SKM-1 treated with dmso at 0.1 percent for 144 hours (cell line): ENCODE results near the gene C1orf56.

Experiments used
- DNase-seq: peaks from one replicate; lab custom pipeline; 2025; ENCODE audit not compliant: unreplicated experiment; lab: John Stamatoyannopoulos, UW

C1orf56 gene

DNA sequence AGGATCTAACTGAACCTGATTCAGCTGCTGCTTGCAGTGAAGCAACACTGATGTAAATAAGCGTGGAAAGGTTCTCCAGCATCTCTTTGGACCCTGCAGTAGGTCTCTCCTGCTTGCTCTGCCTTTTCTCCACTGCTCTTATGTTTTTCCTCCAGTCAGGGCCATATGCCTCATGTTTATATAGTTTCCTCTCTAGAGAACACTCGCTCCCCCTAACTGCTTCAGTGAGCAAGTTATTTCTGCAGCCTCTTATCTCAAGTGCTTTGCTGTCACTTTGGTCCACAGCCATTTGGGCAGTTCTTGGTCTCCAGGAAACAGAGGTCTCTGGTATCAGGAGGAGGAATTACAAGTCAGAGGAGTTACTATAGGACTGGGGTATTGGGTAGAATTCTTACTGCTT, 34.0 kb upstream of the C1orf56 start:
- no peak for DNase-seq

DNA sequence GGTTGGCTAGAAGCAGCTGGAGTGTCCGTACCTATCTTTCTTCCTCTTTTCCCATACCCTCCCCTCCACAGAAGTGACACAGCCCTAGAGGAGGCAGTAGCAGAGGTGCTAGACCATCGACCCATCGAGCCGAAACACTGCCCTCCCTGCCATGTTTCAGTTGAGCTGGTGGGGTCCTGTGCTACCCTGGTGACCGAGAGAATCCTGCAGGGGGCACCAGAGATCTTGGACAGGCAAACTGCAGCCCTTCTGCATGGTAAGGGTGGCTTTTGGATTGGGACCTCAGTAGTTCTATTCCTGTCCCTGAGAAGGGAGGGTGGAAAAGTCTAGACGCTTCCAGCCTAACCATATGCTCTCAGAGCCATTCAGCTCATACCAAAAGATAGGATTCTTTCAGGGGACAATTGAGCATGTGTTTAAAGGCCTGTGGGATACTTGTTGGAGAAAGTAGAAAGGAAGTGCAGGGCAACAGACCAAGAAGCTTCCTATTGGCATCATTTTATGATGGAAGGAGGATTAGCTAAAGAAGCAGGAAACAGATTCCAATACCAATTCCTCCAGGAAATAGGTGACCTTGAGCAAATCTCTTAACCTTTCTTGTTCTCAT, 22.9 kb upstream of the C1orf56 start:
- DNase-seq, result peak; percentile 84

- DNase-seq, result no peak
These were observed 21.1 kb upstream of the C1orf56 start for GRCh38 chr1:151026460-151026859.

DNA sequence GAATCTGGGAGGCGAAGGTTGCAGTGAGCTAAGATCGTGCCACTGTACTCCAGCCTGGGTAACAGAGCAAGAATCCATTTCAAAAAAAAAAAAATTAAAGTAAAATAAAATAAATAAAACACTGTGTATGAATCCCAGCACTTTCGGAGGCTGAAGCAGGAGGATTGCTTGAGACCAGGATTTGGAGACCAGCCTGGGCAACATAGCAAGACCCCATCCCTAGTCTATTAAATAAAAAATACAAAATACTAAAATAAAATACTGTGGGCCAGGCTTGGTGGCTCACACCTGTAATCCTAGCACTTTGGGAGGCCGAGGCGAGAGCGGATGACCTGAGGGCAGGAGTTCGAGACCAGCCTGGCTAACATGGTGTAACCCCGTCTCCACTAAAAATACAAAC, 15.4 kb upstream of the C1orf56 start:
- no peak for DNase-seq

- DNase-seq, result no peak
These were observed 12.4 kb upstream of the C1orf56 start for GRCh38 chr1:151035167-151035566.

DNA sequence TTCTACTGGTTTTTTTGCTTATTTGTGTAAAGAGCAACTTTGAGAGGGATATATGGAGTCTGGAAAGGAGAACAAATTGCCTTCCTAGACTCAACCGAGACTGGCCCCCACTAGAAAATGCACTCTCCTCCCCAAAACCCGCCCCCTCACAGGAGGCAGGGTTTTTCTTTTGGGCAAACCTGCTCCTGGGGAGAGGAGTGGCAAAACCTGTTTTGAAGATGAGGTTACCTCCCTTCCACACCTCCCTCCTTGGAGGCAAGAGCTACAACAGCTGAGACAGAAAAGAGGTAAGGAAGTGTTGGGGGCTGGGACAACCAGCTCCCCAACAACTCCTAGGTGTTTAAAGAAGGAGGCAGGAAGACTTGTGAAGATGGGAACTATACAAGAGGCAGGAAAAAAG, 11.2 kb upstream of the C1orf56 start, which contains the start of gene BNIPL:
Gene BNIPL (plus strand): TSS at position 231 of the 400 bp plus-strand sequence. CDS start 140 bp downstream, at position 371.
- no peak for DNase-seq

DNA sequence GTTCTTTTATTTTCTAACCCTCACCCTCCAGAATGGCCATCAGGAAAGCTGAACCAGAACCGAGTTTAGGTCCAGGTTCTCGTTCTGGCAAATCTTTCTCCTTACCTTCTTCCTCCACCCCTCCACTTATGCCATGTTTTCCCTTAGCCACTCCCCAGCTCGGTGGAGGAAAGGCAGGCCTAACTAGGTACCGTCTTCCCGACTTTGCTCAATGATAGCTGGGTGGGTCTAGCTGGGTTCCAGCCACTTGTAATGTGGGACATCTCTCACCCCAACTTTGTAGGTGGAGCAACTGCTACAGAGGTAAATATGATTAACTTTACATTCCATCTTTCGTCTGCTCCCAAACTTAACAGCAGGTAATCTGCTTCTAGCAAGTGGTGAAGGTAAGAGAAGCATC, 10.5 kb upstream of the C1orf56 start:
- DNase-seq, result no peak

DNA sequence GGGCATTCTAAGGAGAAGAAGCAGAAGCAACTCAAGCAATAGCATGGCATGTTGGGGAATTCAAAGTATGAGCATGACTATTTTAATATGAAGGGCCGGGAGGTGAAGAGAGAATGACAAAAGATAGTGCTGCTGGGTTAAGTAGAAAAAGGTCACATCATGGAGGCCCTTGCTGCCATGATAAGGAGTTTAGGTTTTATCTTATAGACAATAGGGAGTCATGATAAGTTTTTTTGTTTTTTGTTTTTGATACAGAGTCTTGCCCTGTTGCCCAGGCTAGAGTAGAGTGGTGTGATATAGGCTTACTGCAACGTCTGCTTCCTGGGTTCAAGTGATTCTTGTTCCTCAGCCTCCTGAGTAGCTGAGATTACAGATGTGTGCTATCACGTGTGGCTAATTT, 8.0 kb upstream of the C1orf56 start:
- DNase-seq, result no peak

DNA sequence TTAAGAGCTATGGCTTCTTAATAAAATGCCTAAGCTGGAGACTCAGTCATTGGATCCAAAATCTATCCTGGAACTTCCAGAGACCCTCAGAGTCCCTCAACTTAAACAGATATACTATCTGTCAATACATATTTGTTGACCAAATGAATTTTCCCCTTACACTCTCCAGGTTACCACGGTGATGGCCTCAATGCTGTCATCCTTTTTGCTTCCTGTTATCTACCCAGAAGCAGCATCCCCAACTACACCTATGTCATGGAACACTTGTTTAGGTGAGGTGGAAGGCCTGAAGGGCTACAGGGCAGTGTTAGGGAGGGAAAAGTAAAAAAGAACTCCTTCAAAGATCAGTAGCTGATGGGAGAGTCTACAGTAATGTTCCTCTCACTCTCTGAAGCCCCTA, 4.4 kb upstream of the C1orf56 start:
- no peak for DNase-seq

GRCh38 chr1:151047925-151048644, 534 bp downstream of the C1orf56 start:
- peak; percentile 86 for DNase-seq

DNA sequence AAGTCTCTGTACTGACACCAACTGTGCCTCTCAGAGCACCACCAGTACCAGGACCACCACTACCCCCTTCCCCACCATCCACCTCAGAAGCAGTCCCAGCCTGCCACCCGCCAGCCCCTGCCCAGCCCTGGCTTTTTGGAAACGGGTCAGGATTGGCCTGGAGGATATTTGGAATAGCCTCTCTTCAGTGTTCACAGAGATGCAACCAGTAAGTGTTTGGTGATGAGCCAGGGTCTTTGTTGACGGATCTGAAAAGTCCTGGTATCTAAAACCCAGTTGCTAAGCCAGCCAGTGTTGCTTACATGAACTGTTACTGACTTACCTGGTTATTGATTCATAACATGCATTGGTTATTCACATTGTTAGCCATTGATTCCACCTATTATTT, 1.1 kb downstream of the C1orf56 start:
- DNase-seq, result no peak

DNA sequence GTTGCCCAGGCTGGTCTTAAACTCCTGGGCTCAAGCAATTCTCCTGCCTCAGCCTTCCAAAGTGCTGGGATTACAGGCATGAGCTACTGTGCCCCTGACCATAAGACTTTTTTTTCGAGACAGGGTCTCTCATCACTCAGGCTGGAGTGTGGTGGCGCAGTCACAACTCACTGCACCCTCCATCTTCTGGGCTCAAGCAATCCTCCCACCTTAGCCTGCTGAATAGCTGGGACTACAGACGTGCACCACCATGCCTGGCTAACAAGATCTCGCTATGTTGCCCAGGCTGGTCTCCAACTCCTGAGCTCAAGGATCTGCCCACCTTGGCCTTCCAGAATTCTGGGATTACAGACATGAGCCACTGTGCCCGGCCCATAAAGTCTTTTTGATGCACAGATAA, 1.9 kb downstream of the C1orf56 start:
- DNase-seq, result no peak

GRCh38 chr1:151050051-151050688, 2.6 kb downstream of the C1orf56 start:
- DNase-seq, result no peak

DNA sequence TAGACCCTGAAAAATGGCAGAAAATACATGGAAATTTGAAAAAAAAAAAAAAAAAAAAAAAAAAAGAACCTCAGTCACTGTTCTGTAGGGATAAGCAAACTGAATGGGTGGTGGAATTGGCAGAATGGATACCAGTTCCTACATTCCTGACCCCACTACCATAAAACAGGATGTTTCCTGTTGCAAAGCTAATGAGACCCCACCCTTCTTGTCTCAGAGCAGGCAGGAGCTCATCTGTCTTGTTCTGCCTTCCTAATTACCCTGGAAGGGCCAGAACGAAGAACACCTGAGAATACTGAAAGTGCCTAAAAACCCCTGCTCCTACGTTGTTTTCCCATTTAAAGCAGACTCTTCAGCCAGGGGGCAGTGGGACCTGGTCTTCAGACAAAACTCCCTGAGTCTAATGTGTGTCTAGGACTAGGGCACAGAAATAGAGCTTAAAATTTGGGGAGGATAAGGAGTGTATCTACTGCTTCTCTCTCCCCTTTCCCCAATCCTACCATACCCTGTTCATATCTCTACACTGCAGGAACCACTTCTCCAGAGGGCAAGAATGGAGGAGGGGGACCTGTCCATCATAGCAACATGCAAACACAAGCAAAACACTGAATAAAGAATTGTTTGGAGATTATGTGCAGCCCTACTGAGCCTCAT, 3.9 kb downstream of the C1orf56 start:
- DNase-seq, result no peak

DNA sequence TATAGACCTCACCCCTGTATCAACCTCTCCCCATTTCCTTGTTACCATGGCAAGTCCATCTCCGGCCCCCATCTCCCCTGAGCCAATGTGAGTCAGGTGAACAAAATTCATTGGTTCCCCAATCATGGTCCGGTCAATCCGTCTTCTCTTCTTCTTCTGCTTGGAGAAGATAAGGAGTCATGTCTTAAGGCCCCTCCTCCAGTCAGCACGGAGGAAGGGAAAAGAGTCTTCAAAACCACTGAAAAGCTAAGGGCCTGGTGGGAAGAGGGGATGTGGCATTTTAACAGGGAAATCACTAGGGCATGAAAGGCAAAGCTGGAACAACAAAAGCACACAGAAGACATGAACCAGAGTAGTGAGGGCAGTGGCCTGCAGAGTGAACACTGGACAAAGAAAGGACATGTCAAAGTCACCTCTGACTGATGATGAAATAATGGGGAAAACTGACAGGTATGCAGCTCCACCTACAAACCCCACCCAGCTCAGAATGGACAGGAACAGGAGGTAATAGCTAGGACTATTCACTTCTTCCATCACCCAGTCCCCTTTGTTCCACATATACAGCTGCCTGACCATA, 7.5 kb downstream of the C1orf56 start:
- no peak for DNase-seq

- DNase-seq, result no peak
These were observed 8.0 kb downstream of the C1orf56 start for GRCh38 chr1:151055581-151055980.

DNA sequence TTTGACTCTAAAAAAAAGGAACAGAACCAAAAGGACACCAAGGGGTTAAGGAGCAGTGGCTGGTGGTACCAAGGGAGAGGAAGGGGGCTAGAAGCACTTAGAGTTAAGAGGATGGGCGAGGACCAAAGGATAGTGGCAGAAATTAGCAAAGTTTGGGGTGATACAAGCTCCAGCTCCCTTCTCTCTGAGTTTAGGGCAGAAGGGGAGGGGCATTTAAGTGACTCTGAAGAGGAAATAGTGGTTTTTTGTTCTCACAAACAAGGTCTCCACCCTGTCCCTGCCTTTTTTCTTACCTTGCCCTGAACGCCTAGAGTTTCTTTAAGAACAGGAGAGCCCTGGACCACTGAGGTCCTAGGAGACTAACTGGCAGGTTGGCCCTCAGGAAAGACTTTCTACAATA, 8.6 kb downstream of the C1orf56 start:
- peak; percentile 51 for DNase-seq

DNA sequence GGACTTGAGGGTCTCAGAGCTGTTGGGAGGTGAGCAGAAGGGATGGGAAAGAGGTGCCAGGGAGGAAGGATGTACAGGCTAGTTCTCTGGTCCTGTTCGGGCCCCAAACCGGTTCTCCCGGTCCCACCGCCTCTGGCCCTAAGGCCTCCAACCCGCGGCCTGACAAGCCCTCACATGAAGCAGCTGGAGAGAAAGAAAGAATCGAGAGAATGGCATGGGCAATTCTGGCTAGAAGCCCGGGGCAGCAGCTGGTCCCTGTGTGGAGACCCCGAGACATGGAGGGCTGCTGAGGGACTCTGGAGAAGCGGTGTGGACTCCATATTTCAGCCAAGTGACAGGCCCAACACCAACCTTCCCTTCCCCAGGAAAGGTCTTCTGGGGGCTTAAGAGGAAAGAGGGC, 11.1 kb downstream of the C1orf56 start:
- no peak for DNase-seq

DNA sequence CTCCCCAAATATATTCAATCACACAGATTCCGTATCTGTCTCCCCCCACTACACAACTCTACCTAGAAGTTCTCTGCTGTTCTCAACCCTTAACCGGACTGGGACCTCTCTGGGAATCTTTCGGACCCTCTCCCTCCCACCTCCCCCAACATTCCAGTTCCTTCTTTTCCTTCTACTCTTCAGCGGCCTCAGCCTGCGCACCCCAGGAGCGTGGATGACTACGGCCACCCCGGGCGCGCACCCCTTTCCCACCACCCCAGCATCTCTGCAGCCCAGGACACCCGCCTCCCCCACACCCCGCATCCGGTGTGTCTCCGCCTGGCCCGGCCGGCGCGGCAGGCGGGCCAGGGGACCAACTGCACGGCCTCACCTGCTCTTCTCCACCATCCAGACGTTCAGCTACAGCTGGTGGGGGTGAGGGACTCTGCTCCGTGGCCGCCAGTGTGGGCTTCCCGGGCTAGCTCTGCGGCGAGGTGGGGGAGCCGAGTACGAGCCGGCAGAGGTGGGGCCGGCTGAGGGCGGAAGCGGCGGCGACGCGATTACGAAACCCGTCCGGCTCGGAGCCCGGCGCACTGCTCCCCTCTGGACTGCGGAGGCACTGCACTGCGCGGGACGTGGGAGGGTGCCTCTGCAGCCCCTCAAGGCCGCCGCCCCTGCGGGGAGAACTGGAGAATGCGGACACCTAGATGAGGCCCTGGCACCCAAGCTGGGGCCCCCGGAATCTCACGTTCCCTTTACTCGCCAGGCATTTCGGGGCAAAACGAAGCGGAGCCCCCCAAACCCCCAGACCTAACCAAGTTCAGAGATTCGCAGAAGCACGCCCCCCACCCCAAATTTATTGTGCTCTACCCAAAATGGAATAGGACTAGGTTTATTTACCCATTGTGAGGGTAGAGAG, 11.8 kb downstream of the C1orf56 start, which contains the start of gene CDC42SE1:
Gene CDC42SE1 (minus strand): TSS at position 514 of the 898 bp plus-strand sequence. CDS start 3,892 bp downstream, outside the sequence.
- DNase-seq, result peak; percentile 95

GRCh38 chr1:151060007-151060656, 12.6 kb downstream of the C1orf56 start, which contains the start of gene MLLT11:
TSS of gene MLLT11 (plus strand) at chr1:151060397. CDS start at chr1:151067225, 6,828 bp downstream.
- DNase-seq, result no peak
